Right renal cortex interstitium (tissue), 3 donors: Measurements from ENCODE around the gene ZSCAN10. TPM values are rescaled to one million over a fixed set of nuclear protein-coding genes. Genes with fewer than 3 reads are reported as not detected.

ENCODE experiments used
- DNase-seq, 3 donors: peaks; one replicate each; pipeline ENCODE4 v3.0.0-alpha.2; 2013; ENCODE audit warnings: low read depth in 3 of 3, low spot score in 2 of 3
- polyA plus RNA-seq, 3 donors: library from polyadenylated mRNA; unstranded; fragments of 120-200 nt; gene quantifications; one replicate each; pipeline ENCODE4 v1.2.1, GENCODE V29; 2013; ENCODE audit not compliant: insufficient read length in 3 of 3

The ZSCAN10 gene
- polyA plus RNA-seq, 3 donors, result 0.11 TPM; not detected in 2

DNA sequence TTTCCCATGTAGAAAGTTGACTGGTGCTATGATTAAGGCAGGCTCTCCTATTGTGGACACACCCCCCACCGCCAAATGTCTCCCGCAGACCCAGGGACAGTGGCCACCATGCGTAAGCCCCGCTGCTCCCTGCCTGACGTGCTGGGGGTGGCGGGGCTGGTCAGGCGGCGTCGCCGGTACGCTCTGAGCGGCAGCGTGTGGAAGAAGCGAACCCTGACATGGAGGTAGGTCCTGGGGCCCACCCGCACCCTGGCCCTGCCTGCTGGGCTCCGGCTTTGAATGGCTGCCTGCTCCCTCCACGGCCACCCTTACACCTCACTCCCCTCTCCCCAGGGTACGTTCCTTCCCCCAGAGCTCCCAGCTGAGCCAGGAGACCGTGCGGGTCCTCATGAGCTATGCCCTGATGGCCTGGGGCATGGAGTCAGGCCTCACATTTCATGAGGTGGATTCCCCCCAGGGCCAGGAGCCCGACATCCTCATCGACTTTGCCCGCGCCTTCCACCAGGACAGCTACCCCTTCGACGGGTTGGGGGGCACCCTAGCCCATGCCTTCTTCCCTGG is 49.1 kb downstream of the ZSCAN10 start:
- no peak for DNase-seq

DNA sequence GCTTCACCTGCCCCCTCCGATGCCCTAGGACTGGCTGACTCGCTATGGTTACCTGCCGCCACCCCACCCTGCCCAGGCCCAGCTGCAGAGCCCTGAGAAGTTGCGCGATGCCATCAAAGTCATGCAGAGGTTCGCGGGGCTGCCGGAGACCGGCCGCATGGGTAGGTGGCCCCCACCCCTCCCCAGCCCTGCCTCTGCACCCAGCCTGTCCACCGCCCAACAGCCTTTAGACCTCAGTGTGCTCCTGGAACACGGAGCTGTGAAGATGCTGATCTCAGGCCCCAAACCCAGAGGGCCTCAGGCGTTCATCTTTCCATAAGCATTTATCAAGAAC is 51.7 kb downstream of the ZSCAN10 start:
- no peak for DNase-seq

DNA sequence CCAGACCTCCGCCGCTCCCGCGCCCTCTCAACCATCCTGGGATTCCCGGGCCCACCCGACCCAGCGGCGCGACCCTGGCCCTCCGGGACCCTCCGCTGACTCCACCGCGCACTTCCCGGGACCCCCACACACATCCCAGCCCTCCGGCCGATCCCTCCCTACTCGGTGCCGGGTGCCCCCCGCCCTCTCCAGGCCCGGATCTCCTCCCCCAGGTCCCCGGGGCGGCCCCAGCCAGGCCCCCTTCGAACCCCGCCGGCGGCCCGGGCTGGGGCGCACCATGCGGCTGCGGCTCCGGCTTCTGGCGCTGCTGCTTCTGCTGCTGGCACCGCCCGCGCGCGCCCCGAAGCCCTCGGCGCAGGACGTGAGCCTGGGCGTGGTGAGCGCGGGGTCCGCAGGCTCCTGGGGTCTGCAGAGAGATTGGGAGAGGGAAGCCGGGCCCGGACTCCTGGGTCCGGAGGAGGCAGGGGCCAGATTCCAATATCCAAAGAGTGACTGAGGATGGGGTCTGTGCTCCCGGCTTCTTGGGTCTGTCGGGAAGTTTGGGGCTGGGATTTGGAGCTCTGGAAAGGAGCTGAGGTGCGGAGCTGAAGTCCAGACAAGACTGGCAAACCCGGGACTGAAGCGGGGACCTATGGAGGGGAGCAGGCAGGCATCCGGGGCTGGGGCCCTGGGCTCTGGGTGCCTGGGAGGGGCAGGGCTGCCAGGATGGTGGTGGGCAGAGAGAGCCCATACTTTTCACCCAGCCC is 52.3 kb downstream of the ZSCAN10 start:
- no peak for DNase-seq

DNA sequence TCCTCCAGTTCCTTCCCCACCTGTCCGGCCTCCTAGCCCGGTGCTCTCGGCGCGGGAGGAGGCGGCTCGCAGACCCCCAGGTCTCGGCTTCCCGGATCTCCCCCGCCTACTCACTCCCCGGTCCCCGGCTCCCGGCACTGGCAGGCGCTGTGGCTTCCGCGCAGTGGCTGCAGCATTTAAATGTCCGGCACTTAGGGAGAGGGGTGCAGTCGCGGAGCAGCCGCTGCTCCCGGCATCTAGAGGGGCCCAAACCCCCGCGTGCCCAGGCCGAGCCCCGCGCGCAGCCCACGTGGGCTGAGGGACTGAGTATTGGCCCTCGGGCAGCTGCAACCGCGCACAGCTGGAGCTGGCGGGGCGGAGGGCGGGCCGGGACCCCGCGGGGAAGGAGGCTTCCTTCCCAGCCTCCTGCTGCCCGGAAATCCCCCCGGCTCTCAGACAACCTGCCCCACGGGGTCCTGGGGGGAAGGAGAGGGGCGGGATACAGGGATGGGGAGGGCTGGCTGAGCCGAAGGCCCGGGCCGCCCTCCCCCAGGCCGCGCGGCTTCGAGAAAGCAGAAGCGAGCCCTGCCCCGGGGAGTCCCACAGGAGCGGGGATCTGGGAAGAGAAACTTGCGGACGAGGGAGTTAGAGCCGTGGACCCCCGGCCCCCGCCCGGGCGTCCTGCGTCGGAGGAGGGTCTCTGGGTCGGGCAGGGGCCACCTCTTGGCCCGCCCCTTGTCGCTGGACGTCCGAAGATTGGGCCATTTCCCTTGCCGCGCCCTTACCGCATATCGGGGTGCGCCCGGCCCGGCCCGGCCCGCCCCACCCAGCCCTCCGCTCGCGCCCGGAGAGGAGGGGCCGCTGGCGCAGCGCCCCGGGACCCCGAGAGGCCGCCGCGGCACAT is 53.1 kb downstream of the ZSCAN10 start, which contains the start of gene MMP25:
MMP25 (plus strand) TSS at position 804 of the 883 bp plus-strand sequence. CDS start 357 bp downstream, outside the sequence.
- no peak for DNase-seq

DNA sequence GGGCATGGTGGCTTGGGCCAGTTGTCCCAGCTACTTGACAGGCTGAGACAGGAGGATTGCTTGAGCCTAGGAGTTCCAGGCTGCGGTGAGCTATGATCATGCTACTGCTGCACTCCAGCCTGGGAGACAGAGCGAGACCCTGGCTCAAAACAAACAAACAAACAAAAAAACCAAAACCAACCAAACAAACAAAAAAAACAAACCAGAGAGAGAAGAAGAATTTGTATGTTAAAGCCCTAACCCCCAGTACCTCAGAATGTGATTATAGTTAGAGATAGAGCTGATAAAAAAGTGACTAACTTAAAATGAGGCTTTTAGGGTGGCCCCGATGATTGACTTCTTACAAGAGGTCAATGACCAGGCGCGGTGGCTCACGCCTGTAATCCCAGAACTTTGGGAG is 54.4 kb downstream of the ZSCAN10 start:
- no peak for DNase-seq

DNA sequence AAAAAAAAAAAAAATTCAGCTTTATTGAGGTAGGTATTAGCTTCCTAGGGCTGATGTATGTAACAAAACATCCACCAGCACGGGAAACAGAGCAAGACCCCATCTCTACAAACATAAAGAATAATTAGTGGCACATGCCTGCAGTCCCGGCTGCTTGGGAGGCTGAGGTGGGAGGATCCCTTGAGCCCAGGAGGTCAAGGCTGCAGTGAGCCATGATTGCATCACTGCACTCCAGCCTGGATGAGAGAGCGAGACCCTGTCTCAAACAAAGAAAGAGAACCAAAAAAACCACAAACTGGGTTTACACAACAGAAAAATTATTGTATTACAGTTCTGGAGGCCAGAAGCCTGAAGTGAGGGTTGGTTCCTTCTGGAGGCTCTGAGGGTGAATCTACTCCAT is 56.7 kb downstream of the ZSCAN10 start:
- no peak for DNase-seq

DNA sequence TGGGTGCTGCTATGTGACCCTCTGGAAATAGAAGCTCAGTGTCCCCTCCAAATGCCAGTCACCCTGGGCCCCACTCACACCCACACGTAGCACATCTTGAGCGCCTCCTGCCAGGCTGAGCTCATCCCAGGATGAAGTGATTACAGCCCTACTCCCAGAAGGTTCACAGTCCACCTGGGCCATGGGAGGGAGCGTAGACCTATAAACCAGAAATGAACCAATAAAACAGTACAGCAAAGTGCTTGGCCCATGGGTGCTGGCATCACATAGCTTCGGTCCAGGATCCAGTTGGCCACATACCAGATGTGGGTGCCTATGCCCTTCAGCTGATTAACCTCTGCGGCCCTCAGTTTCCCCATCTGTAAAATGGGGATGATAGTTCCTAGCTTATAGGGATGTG is 60.2 kb downstream of the ZSCAN10 start:
- DNase-seq, result no peak

Other genes starting within 250 kb of the ZSCAN10 start
- gene PRSS22, start 241.1 kb downstream of the ZSCAN10 start, polyA plus RNA-seq, result 1 to 10 TPM; 6.8 to 7.4 (median 7.0) TPM
- gene FLYWCH2, start 216.1 kb downstream of the ZSCAN10 start, polyA plus RNA-seq, result 10 to 100 TPM; 18.8 to 20.7 (median 19.4) TPM
- 10 to 100 TPM; 13.1 to 16.3 (median 14.6) TPM for gene FLYWCH1, start 187.4 kb downstream of the ZSCAN10 start, polyA plus RNA-seq
- 1 to 10 TPM in 2 of 3 donors, under 1 TPM in 1; 1.00 to 1.4 (median 1.1) TPM for gene KREMEN2, start 135.0 kb downstream of the ZSCAN10 start, polyA plus RNA-seq
- gene PAQR4, start 129.9 kb downstream of the ZSCAN10 start, polyA plus RNA-seq, result 1 to 10 TPM; 7.5 to 8.5 (median 8.1) TPM
- gene PKMYT1, start 118.8 kb downstream of the ZSCAN10 start, polyA plus RNA-seq, result 10 to 100 TPM; 11.3 to 12.5 (median 11.4) TPM
- gene CLDN9, start 86.4 kb downstream of the ZSCAN10 start, polyA plus RNA-seq, result 1 to 10 TPM; 2.0 to 2.8 (median 2.5) TPM
- 10 to 100 TPM; 25.8 to 38.1 (median 31.0) TPM for gene CLDN6, start 81.1 kb downstream of the ZSCAN10 start, polyA plus RNA-seq
- 10 to 100 TPM in 2 of 3 donors, 1 to 10 TPM in 1; 8.9 to 12.9 (median 11.9) TPM for gene TNFRSF12A, start 78.9 kb downstream of the ZSCAN10 start, polyA plus RNA-seq
- gene HCFC1R1, start 75.4 kb downstream of the ZSCAN10 start, polyA plus RNA-seq, result 10 to 100 TPM; 50.7 to 66.1 (median 57.1) TPM
- 10 to 100 TPM; 27.9 to 33.3 (median 29.9) TPM for gene THOC6, start 75.3 kb downstream of the ZSCAN10 start, polyA plus RNA-seq
- 1 to 10 TPM; 1.1 to 2.2 (median 1.5) TPM for gene BICDL2, start 62.4 kb downstream of the ZSCAN10 start, polyA plus RNA-seq
- gene MMP25, start 52.7 kb downstream of the ZSCAN10 start, polyA plus RNA-seq, result under 1 TPM; 0.35 to 0.82 (median 0.79) TPM
- 10 to 100 TPM; 28.0 to 36.8 (median 29.4) TPM for gene IL32, start 33.7 kb downstream of the ZSCAN10 start, polyA plus RNA-seq
- gene ZNF205, start 13.3 kb upstream of the ZSCAN10 start, polyA plus RNA-seq, result 10 to 100 TPM; 12.7 to 14.6 (median 13.8) TPM
- 1 to 10 TPM; 8.0 to 9.3 (median 9.3) TPM for gene ZNF213, start 35.7 kb upstream of the ZSCAN10 start, polyA plus RNA-seq
- not detected for gene OR1F1, start 88.9 kb upstream of the ZSCAN10 start, polyA plus RNA-seq
- gene ZNF200, start 135.9 kb upstream of the ZSCAN10 start, polyA plus RNA-seq, result 10 to 100 TPM; 14.6 to 18.0 (median 15.4) TPM
- gene MEFV, start 157.3 kb upstream of the ZSCAN10 start, polyA plus RNA-seq, result under 1 TPM; 0.11 to 0.18 (median 0.17) TPM
- gene ZNF263, start 184.2 kb upstream of the ZSCAN10 start, polyA plus RNA-seq, result 10 to 100 TPM; 49.0 to 56.4 (median 49.9) TPM
- 10 to 100 TPM in 2 of 3 donors, 1 to 10 TPM in 1; 9.6 to 12.7 (median 11.4) TPM for gene TIGD7, start 206.1 kb upstream of the ZSCAN10 start, polyA plus RNA-seq
- 10 to 100 TPM; 46.5 to 50.5 (median 48.9) TPM for gene ZNF75A, start 206.2 kb upstream of the ZSCAN10 start, polyA plus RNA-seq